Measurements from ENCODE around the gene PRAMEF20.
"Not testable (repeated sequence)": the region's sequence is repeated elsewhere in the genome, so short reads cannot be mapped to it uniquely, and the experiment has no call there.

The PRAMEF20 gene

GRCh38 chr1:13393004-13393403 lies 17.2 kb upstream of the PRAMEF20 start:
- H3K27me3 ChIP-seq (ENCODE audit: insufficient read depth, low read length); H2BK120ac ChIP-seq (ENCODE audit: insufficient read depth, low read length, poor library complexity); H4K12ac ChIP-seq (ENCODE audit: low read depth, low read length); H2AK5ac ChIP-seq (ENCODE audit: low read length); H3K18ac ChIP-seq (ENCODE audit: low read length); H3K79me2 ChIP-seq (ENCODE audit: control insufficient read depth, insufficient read depth, low read length, poor library complexity); H2BK5ac ChIP-seq (ENCODE audit: low read depth, low read length, poor library complexity); H2AFZ ChIP-seq (ENCODE audit: insufficient read depth, low read length, poor library complexity); H4K91ac ChIP-seq (ENCODE audit: low read depth, low read length); H3K79me1 ChIP-seq (ENCODE audit: low read length); H3K14ac ChIP-seq (ENCODE audit: low read length); H3K36me3 ChIP-seq (ENCODE audit: control insufficient read depth in 1 of 2, insufficient read depth in 2 of 2, low read length in 2 of 2); H3K4me3 ChIP-seq (ENCODE audit: low read depth, low read length); H4K8ac ChIP-seq (ENCODE audit: low read depth, low read length); H3K27ac ChIP-seq (ENCODE audit: low read depth, low read length); H3K23ac ChIP-seq (ENCODE audit: low read length); H3K4me2 ChIP-seq (ENCODE audit: low read length); H3K4ac ChIP-seq (ENCODE audit: low read depth, low read length); H2BK12ac ChIP-seq (ENCODE audit: low read length); H3K4me1 ChIP-seq (ENCODE audit: control insufficient read depth in 1 of 2, insufficient read depth in 2 of 2, low read length in 2 of 2); H3K9ac ChIP-seq (ENCODE audit: low read length); DNase-seq: not testable (repeated sequence)
- WGBS (ENCODE audit: extremely low coverage, insufficient coverage, insufficient read length): no CpG with 5 or more reads among the region's 7 CpGs
- H3K9me3 ChIP-seq (ENCODE audit: insufficient read depth, low read depth, low read length): peaks cover 24% of the 10 kb centered on the region

DNA sequence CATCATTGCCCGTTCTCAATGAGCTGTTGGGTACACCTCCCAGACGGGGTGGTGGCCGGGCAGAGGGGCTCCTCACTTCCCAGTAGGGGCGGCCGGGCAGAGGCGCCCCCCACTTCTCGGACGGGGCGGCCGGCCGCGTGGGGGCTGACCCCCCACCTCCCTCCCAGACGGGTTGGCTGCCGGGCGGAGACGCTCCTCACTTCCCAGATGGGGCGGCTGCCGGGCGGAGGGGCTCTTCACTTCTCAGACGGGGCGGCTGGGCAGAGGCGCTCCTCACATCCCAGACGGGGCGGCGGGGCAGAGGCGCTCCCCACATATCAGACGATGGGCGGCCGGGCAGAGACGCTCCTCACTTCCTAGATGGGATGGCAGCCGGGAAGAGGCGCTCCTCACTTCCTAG lies 15.5 kb upstream of the PRAMEF20 start:
- not testable (repeated sequence) for H3K27me3 ChIP-seq (ENCODE audit: insufficient read depth, low read length); H3K14ac ChIP-seq (ENCODE audit: low read length); H3K36me3 ChIP-seq (ENCODE audit: control insufficient read depth in 1 of 2, insufficient read depth in 2 of 2, low read length in 2 of 2); H3K23ac ChIP-seq (ENCODE audit: low read length); H3K9ac ChIP-seq (ENCODE audit: low read length); H2BK120ac ChIP-seq (ENCODE audit: insufficient read depth, low read length, poor library complexity); H3K27ac ChIP-seq (ENCODE audit: low read depth, low read length); H4K12ac ChIP-seq (ENCODE audit: low read depth, low read length); H3K79me1 ChIP-seq (ENCODE audit: low read length); H2BK12ac ChIP-seq (ENCODE audit: low read length); H2AK5ac ChIP-seq (ENCODE audit: low read length); H4K8ac ChIP-seq (ENCODE audit: low read depth, low read length); H4K91ac ChIP-seq (ENCODE audit: low read depth, low read length); H3K79me2 ChIP-seq (ENCODE audit: control insufficient read depth, insufficient read depth, low read length, poor library complexity); DNase-seq; H2BK5ac ChIP-seq (ENCODE audit: low read depth, low read length, poor library complexity); H3K18ac ChIP-seq (ENCODE audit: low read length); H3K4me1 ChIP-seq (ENCODE audit: control insufficient read depth in 1 of 2, insufficient read depth in 2 of 2, low read length in 2 of 2); H3K4me2 ChIP-seq (ENCODE audit: low read length); H3K4ac ChIP-seq (ENCODE audit: low read depth, low read length); H2AFZ ChIP-seq (ENCODE audit: insufficient read depth, low read length, poor library complexity); H3K4me3 ChIP-seq (ENCODE audit: low read depth, low read length)
- WGBS (ENCODE audit: extremely low coverage, insufficient coverage, insufficient read length): no CpG with 5 or more reads among the region's 32 CpGs
- H3K9me3 ChIP-seq (ENCODE audit: insufficient read depth, low read depth, low read length): peaks cover 21% of the 10 kb centered on the region

- H3K4me3 ChIP-seq (ENCODE audit: low read depth, low read length); H3K18ac ChIP-seq (ENCODE audit: low read length); H3K9ac ChIP-seq (ENCODE audit: low read length); H2AFZ ChIP-seq (ENCODE audit: insufficient read depth, low read length, poor library complexity); H3K27ac ChIP-seq (ENCODE audit: low read depth, low read length); H3K23ac ChIP-seq (ENCODE audit: low read length); H3K27me3 ChIP-seq (ENCODE audit: insufficient read depth, low read length); H3K14ac ChIP-seq (ENCODE audit: low read length); H2BK5ac ChIP-seq (ENCODE audit: low read depth, low read length, poor library complexity); H4K12ac ChIP-seq (ENCODE audit: low read depth, low read length); H2BK12ac ChIP-seq (ENCODE audit: low read length); H3K4me1 ChIP-seq (ENCODE audit: control insufficient read depth in 1 of 2, insufficient read depth in 2 of 2, low read length in 2 of 2); H4K91ac ChIP-seq (ENCODE audit: low read depth, low read length); H3K36me3 ChIP-seq (ENCODE audit: control insufficient read depth in 1 of 2, insufficient read depth in 2 of 2, low read length in 2 of 2); H3K4me2 ChIP-seq (ENCODE audit: low read length); H4K8ac ChIP-seq (ENCODE audit: low read depth, low read length); H3K4ac ChIP-seq (ENCODE audit: low read depth, low read length); H3K79me2 ChIP-seq (ENCODE audit: control insufficient read depth, insufficient read depth, low read length, poor library complexity); H3K79me1 ChIP-seq (ENCODE audit: low read length); H2AK5ac ChIP-seq (ENCODE audit: low read length); DNase-seq; H2BK120ac ChIP-seq (ENCODE audit: insufficient read depth, low read length, poor library complexity): not testable (repeated sequence)
- no CpG with 5 or more reads among the region's 22 CpGs for WGBS (ENCODE audit: extremely low coverage, insufficient coverage, insufficient read length)
- peaks cover 19% of the 10 kb centered on the region for H3K9me3 ChIP-seq (ENCODE audit: insufficient read depth, low read depth, low read length)
Observed at GRCh38 chr1:13395311-13395710, 14.9 kb upstream of the PRAMEF20 start.

DNA sequence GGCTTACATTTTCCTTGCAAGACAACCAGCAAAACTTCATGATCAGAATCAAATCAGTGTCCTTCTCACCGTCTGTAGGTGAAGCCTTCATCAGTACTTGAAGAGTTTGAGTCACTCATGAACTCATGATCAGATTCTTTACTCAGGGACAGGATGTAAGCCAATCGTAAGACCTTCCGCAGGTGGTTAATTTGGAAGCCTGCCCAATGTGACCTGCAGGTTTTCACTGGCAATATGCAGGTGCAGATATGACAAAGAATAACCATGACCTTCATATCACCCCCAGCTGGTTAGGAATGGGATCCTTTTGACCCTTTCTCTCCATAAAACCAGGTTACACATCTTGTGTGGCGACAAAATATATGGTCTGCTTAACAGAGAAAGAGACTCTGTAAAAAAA lies 2.4 kb upstream of the PRAMEF20 start:
- no peak overlapping the region for H3K4me3 ChIP-seq (ENCODE audit: low read depth, low read length)
- H2BK5ac ChIP-seq (ENCODE audit: low read depth, low read length, poor library complexity): no peak overlapping the region
- H3K4ac ChIP-seq (ENCODE audit: low read depth, low read length): no peak overlapping the region
- no peak overlapping the region for H4K91ac ChIP-seq (ENCODE audit: low read depth, low read length)
- DNase-seq: no peak
- WGBS (ENCODE audit: extremely low coverage, insufficient coverage, insufficient read length): no CpG with 5 or more reads among the region's 4 CpGs
- H3K79me1 ChIP-seq (ENCODE audit: low read length): no peaks in the 10 kb centered on the region
- no peak overlapping the region for H2AK5ac ChIP-seq (ENCODE audit: low read length)
- H3K79me2 ChIP-seq (ENCODE audit: control insufficient read depth, insufficient read depth, low read length, poor library complexity): no peaks in the 10 kb centered on the region
- H3K9me3 ChIP-seq (ENCODE audit: insufficient read depth, low read depth, low read length): peaks cover 14% of the 10 kb centered on the region
- no peak overlapping the region for H4K12ac ChIP-seq (ENCODE audit: low read depth, low read length)
- no peaks in the 10 kb centered on the region for H3K4me1 ChIP-seq (ENCODE audit: control insufficient read depth in 1 of 2, insufficient read depth in 2 of 2, low read length in 2 of 2)
- H2BK120ac ChIP-seq (ENCODE audit: insufficient read depth, low read length, poor library complexity): no peak overlapping the region
- no peak overlapping the region for H3K9ac ChIP-seq (ENCODE audit: low read length)
- no peaks in the 10 kb centered on the region for H3K27me3 ChIP-seq (ENCODE audit: insufficient read depth, low read length)
- H3K23ac ChIP-seq (ENCODE audit: low read length): no peak overlapping the region
- H3K14ac ChIP-seq (ENCODE audit: low read length): no peak overlapping the region
- no peak overlapping the region for H2BK12ac ChIP-seq (ENCODE audit: low read length)
- no peak overlapping the region for H4K8ac ChIP-seq (ENCODE audit: low read depth, low read length)
- no peak overlapping the region for H3K27ac ChIP-seq (ENCODE audit: low read depth, low read length)
- no peaks in the 10 kb centered on the region for H3K36me3 ChIP-seq (ENCODE audit: control insufficient read depth in 1 of 2, insufficient read depth in 2 of 2, low read length in 2 of 2)
- H3K18ac ChIP-seq (ENCODE audit: low read length): no peak overlapping the region
- H2AFZ ChIP-seq (ENCODE audit: insufficient read depth, low read length, poor library complexity): no peak overlapping the region
- no peak overlapping the region for H3K4me2 ChIP-seq (ENCODE audit: low read length)
